Femur (tissue), 1 donor: Measurements from ENCODE around the gene C2orf15.
"Not testable (repeated sequence)": the region's sequence is repeated elsewhere in the genome, so short reads cannot be mapped to it uniquely, and the experiment has no call there.

ENCODE experiments used
- DNase-seq: peaks from one replicate; pipeline ENCODE4 v3.0.0-alpha.2; 2017

Gene C2orf15

DNA sequence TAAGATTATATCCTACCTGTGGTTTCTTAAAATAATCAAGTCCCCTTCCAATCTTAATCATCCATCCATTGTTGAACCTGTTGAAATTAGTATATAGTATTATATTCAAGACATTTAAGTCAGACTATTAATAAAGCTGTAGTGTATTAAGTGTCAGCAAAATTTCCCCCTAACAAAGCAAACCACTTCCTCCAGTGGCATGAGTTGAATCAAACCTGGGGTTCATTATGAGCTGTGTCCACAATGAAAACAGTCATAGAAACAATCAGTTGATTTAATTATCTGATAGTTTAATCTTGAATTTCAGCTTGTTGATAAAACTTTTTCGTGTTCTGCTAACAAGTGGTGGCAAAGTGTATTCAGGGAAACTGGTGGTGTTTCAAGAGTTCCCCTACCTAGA, 28.0 kb downstream of the C2orf15 start:
- no peak for DNase-seq

DNA sequence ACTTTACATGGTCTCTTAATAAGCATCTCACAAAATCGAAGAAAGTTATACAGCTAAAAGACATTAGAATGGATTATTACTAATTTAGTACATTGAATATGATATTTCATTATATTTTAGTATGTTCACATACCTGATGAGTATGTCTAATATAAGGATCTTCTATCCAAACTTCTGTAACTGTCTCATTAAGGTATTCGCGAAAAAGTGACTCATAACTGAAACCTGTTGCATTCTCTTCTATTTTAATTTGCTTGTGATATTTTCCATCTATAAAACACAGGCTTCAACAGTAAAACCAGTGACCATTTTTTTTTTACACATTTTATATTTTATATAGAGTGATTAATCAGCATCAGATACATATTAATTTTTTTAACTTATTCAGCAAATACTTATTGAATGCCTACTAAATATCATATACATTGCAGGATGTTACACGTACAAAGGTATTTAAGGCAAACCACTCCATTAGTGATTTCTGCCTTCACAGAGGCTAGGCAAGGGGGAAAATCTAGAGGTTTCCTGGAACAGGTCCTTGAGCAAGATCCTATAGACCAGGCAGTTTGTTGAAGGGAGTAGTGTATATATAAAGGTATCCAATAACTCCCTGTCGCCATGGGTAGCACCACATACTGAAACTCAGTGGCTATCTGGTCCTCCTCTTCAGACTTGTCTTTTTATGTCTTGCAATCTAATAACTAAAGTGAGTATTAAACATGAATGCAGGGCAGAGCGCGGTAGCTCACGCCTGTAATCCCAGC, 30.1 kb downstream of the C2orf15 start:
- DNase-seq: no peak

DNA sequence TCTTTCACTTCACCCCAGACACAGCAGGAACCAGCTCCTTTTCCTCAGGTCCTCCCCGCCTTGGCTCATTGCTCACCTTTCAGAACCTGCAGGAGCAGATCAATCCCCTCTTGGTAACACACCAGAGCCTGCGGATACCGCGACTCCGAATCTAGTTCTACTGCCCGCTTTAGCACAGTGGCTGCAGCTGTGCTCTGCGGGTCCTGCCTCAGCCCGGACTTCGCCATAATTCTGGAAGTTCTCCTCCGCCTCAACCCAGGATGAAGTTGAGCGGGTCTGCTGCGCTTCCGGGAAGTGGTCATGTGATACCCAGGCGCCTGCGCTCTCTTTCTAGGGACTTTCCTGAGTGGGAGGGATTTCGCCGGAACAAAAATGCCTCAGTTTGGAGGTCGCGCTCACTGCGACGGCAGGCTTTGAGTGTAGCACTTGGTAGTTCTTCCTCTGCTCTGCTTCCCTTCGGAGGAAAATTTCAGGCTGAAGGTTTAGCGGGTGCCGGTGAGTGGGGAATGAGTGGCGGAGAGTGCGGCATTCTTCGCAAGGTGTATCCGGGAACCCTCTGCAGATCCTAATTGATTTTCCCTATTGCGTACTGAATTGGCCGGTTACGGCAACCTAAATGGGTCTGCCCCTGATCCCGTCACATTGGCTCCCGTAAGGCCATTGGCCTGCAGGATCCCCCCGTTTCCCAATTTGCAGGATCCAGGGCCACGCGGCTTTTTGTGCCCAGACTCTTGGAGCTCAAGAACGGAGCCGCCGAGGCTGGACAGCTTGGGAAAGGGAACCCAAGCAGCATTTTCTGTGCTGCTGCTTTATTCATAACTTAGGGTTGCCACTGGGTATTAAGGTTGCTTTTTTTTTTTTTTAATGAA, 39.5 kb downstream of the C2orf15 start, which contains the start of the genes MITD1 and MRPL30:
MITD1 (minus strand) TSS at position 304 of the 869 bp plus-strand sequence; CDS start at position 227, 77 bp downstream.
MRPL30 (plus strand) TSS at position 430 of the 869 bp plus-strand sequence. CDS start 5,020 bp downstream, outside the sequence.
- peak; percentile 96 for DNase-seq

DNA sequence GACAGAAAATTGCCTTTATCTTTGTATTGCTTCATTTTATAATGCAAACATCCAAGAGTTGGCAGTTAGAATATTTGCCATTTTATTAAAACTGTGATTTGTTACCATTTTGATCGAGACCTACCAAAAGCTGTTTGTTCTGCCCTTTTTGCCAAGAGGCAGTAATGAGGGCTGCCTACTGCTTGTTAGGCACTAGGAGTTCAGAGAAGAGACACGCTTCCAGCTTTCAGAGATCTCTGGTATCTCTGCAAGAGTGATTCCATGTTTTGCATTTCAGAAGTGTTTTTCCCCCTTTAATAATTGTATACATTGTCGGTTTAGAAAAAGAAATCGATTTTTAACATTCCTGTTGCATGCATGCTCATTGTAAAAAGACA, 40.1 kb downstream of the C2orf15 start:
- DNase-seq: no peak

DNA sequence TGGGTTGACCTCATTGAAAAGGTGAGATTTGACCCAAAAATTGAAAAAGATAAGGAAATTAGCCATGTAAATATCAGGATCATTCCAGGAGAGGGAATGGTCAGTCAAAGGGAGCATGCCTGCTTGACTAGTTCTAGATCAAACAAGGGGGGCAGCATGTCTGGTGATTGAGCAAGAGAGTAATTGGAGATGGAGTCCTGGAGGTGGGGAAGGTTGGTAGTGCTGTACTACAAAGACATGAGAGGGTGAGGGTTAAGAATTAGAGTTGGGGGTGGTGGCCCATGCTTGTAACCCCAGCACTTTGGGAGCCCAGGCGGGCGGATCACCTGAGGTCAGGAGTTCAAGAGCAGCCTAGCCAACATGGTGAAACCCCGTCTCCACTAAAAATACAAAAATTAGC, 41.5 kb downstream of the C2orf15 start:
- no peak for DNase-seq

DNA sequence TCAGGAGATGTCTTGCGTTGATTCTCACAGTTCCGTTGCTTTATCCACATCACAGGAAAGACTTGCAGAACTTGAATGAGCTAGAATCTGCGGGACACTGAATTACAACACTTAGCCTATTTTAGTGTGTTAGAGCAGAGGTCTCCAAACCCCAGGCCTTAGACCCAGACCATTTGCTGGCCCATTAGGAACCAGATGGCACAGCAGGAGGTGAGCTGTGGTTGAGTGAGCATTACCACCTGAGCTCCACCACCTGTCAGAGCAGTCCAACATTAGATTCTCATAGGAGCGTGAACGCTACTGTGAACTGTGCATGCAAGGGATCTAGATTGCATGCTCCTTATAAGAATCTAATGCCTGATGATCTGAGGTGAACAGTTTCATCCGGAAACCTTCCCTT, 43.3 kb downstream of the C2orf15 start:
- DNase-seq: no peak

DNA sequence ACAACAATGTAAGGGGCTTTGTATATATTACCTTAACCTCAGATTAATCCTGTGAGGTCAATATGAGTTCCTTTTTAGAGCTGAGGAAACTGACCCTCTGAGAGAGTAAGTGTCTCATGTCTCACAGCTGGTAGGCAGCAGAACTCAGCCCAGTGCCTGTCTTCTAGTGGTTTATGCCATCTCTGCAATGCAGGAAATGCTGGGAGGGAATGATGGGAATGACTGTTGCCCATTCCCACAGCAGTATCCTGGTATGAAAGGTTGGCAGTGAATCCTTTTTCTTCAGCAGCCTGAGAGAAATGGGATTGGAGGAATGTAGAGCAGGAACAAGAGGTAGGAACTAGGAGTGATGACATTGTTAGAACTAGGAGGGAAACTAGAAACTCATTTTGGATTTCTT, 45.5 kb downstream of the C2orf15 start:
- DNase-seq: no peak

DNA sequence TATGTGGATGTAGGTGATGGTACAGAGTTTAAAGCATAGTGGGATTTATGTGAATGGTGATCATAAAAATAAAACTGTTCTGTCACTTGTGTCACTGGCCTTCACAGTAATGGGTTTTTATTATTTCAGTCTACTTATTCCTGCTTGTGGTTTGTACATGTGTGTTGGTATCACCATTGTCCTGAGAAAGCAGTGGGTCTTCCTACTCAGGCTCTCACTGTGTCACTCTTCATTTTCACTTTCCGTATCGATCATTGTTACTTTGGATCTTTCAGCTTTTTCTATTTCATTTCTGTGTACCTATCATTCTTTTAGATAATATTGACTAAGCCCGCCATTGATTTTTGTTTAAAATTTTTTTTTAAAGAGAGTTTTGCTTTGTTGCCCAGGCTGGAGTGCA, 46.9 kb downstream of the C2orf15 start:
- no peak for DNase-seq

DNA sequence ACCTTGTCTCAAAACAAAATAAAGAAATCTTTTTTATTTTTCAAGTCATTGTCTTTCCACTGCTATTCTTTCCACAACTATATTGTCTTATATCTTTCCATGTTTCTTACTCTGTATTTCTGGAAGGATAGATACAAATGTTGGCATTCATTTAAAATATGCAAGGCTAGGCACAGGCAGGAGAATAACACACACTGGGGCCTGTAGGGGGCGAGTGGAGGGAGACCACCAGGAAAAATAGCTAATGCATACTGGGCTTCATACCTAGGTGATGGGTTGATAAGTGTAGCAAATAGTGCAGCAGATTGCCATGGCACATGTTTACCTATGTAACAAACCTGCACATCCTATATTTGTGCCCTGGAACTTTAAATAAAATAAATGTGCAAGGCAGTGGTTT, 49.0 kb downstream of the C2orf15 start:
- no peak for DNase-seq

DNA sequence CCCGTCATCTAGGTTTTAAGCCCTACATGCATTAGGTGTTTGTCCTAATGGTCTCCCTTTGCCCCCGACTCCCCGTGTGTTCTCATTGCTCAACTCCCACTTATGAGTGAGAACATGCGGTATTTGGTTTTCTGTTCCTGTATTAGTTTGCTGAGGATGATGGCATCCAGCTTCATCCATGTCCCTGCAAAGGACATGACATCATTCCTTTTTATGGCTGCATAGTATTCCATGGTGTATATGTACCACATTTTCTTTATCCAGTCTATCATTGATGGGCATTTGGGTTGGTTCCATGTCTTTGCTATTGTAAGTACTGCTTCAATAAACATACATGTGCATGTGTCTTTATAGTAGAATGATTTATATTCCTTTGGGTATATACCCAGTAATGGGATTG, 50.9 kb downstream of the C2orf15 start:
- not testable (repeated sequence) for DNase-seq

DNA sequence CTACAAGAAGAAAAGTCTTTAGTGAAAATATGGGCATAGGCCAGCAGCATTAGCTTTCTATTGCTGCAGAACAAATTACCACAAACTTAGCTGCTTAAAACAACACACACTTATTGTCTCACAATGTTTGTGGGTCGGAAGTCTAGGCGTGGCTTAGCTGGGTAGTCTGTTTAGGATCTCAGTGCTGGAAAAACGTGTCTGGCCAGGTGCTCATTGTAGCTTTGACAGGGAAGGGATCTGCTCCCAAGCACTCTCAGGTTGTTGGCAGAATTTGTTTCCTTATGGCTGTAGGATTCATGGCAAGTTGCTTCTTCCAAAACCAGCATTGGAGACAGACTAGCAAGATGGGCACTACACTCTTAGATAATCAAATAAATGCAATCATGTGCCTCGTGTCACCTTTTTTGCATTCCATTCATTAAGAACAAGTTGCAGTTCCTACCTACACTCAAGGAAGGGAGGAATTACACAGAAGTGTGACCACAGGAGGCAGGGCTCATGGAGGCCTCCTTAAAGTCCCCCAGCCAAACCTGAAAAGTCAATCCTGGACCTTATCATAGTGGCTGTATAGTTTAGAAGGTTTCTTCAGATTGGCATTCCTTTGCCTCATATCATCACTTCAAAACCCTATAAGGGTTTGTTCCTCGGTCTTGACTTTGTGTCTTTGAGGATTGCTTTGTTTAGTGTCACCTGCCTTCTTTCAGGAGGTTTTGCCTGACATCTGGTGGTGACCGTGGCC, 56.8 kb downstream of the C2orf15 start:
- DNase-seq: no peak

DNA sequence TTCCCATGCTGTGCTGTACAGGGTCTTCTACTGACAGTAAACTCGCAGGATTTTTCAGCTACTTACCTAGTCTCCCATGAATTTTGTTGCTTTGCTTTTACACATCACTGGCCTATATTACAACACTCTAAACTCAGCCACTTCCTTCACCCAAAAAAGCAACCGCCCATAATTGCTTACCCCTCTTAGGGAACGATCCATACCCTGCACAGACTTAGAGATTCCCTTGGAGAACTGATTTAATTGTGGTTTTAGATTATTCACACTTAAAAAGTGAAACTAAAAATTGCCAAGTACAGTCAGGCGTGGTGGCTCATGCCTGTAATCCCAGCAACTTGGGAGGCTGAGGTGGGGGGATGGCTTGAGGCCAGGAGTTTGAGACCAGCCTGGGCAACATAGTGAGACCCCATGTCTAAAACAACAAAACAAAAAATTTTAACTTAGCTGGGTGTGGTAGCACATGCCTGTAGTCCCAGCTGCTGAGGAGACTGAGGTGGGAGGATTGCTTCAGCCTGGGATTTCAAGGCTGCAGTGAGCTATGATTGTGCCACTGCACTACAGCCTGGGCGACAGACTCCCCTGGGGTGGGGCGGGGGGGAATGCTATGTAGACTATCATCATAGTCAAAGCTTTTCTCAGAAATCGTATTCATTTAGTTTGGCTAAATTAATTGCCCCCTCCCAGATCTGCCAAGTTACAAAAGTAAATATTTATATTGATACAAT, 58.7 kb downstream of the C2orf15 start:
- DNase-seq: no peak
